UCSD-AML1 (cell line): Measurements from ENCODE around the gene LMTK2.

Experiments
- DNase-seq: peaks from one replicate; lab custom pipeline; 2025; ENCODE audit not compliant: unreplicated experiment; lab: John Stamatoyannopoulos, UW

Gene LMTK2

GRCh38 chr7:98254951-98255610 is 148.4 kb downstream of the LMTK2 start:
- no peak for DNase-seq

GRCh38 chr7:98256431-98256830 is 149.8 kb downstream of the LMTK2 start:
- no peak for DNase-seq

GRCh38 chr7:98257701-98258100 is 151.0 kb downstream of the LMTK2 start:
- no peak for DNase-seq
